Cardiac muscle cell (in vitro differentiated cells and primary cell): Measurements from ENCODE around the gene IQCH. TPM values are rescaled to one million over a fixed set of nuclear protein-coding genes. Genes with fewer than 3 reads are reported as not detected.

ENCODE experiments used
- DNase-seq, 2 donors: peaks; one replicate each; pipeline versions ENCODE4 v3.0.0 to v3.0.0-alpha.2; 2010 to 2017; ENCODE audit warnings: low read depth in 1 of 2, low spot score in 1 of 2
- H3K27ac ChIP-seq: fragments of 200-600 bp; sonication (generic); 2 replicates; pipeline ENCODE4 v1.5.1; 2016
- H3K27me3 ChIP-seq: fragments of 200-600 bp; sonication (generic); 2 replicates; pipeline ENCODE4 v1.6.0; 2016; ENCODE audit warnings: control low read depth
- H3K36me3 ChIP-seq: fragments of 200-600 bp; sonication (generic); 2 replicates; pipeline ENCODE4 v1.5.1; 2016; ENCODE audit warnings: control low read depth
- H3K4me1 ChIP-seq: fragments of 200-600 bp; sonication (generic); 2 replicates; pipeline ENCODE4 v1.8.1; 2017; ENCODE audit warnings: low read depth, mild to moderate bottlenecking, mixed run types
- H3K4me3 ChIP-seq: fragments of 200-600 bp; sonication (generic); 2 replicates; pipeline ENCODE4 v1.5.1; 2016; ENCODE audit warnings: mild to moderate bottlenecking
- H3K9me3 ChIP-seq: fragments of 200-600 bp; sonication (generic); 2 replicates; pipeline ENCODE4 v1.5.1; 2017; ENCODE audit warnings: low read depth, mild to moderate bottlenecking, control low read depth
- CTCF ChIP-seq: IDR thresholded peaks from 2 replicates; pipeline ENCODE4 v1.5.1; 2012; ENCODE audit warnings: low read depth, mild to moderate bottlenecking, low read length
- polyA plus RNA-seq: library from polyadenylated mRNA; unstranded; fragments of >200 nt; fragmentation: Nextera tagmentation; extraction: Ambion mirVana; gene quantifications from 2 replicates; pipeline ENCODE4 v1.2.1, GENCODE V29; 2016
- total RNA-seq: library from RNA; depleted of rRNA; stranded (reverse); fragments of >200 nt; gene quantifications from 2 replicates; pipeline ENCODE4 v1.2.3, GENCODE V29; 2016

Gene IQCH
- total and polyA plus RNA-seq, 2 experiments from 2014 or later, result 5.9 to 6.9 TPM

DNA sequence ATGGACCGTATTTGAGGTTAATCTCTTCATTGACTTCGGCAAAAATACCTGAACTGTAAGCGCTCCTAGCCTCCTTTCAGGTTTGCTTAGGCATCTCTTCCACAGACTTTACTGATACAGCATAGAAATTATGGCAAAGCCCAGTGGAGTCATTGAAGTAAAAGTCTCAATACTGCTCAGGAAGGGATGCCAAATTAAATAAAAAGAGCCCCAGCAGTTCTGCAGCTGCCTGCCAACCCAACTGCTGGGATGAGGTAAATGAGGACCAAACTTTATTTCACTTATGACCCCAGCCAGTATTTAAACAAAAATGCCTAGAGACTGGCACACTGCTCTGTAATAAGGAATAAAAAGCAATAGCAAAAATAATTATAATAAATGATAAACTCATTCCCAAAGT is 65.4 kb downstream of the IQCH start:
- Histone ChIP-seq H3K4me3 (no peak overlapping the region), H3K36me3 (no peaks in the 10 kb centered on the region), H3K27ac (no peak overlapping the region), H3K9me3 (no peaks in the 10 kb centered on the region), H3K27me3 (no peaks in the 10 kb centered on the region), H3K4me1 (no peaks in the 10 kb centered on the region)
- DNase-seq, result no peak
- TF ChIP-seq CTCF, result no peak

DNA sequence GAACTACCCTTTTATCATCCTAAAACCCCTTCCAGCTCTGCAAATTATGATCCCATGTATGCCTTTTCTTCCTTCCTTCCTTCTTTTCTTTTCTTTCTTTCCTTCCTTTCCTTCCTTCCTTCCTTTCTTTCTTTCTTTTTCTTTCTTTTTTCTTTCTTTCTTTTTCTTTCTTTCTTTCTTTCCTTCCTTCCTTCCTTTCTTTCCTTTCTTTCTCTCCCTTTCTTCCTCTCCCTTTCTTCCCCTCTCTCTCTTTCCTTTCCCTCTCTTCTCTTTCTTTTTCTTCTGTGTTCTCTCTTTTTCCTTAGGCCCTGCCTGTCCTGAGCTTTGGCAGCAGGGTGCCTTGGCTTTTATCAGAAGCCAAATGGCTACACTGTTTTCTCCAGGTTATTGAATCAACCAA is 66.8 kb downstream of the IQCH start:
- no peak for TF ChIP-seq CTCF
- Histone ChIP-seq H3K27ac (no peak overlapping the region), H3K27me3 (no peaks in the 10 kb centered on the region), H3K9me3 (no peaks in the 10 kb centered on the region), H3K36me3 (no peaks in the 10 kb centered on the region), H3K4me1 (no peaks in the 10 kb centered on the region), H3K4me3 (no peak overlapping the region)
- no peak for DNase-seq

- Histone ChIP-seq H3K27me3 (no peaks in the 10 kb centered on the region), H3K27ac (no peak overlapping the region), H3K4me3 (no peak overlapping the region), H3K36me3 (no peaks in the 10 kb centered on the region), H3K9me3 (no peaks in the 10 kb centered on the region), H3K4me1 (no peaks in the 10 kb centered on the region)
- TF ChIP-seq CTCF, result no peak
- peak in 1 of 2 donors; percentile 86 for DNase-seq
These were observed 67.9 kb downstream of the IQCH start for GRCh38 chr15:67322481-67322880.

DNA sequence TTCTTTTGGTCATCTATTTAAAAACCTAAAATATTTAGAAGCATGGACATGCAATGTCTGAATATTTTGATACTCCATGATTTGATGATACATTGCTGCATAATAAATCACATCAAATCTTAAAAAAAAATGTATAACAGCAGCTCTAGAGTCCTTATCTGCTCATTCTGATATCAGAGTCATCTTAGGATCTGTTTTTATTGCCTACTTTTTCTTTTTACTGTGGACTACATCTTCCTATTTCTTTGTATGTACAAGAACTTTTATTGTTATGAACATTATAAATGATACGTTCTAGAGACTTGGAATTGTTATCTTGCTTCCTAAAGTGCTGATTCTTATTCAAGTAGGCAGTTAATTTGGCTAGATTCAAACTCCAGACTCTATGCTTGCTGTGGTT is 72.7 kb downstream of the IQCH start:
- Histone ChIP-seq H3K9me3 (no peaks in the 10 kb centered on the region), H3K4me1 (no peaks in the 10 kb centered on the region), H3K36me3 (no peaks in the 10 kb centered on the region), H3K27ac (no peak overlapping the region), H3K27me3 (no peaks in the 10 kb centered on the region), H3K4me3 (no peak overlapping the region)
- DNase-seq, result no peak
- TF ChIP-seq CTCF, result no peak

DNA sequence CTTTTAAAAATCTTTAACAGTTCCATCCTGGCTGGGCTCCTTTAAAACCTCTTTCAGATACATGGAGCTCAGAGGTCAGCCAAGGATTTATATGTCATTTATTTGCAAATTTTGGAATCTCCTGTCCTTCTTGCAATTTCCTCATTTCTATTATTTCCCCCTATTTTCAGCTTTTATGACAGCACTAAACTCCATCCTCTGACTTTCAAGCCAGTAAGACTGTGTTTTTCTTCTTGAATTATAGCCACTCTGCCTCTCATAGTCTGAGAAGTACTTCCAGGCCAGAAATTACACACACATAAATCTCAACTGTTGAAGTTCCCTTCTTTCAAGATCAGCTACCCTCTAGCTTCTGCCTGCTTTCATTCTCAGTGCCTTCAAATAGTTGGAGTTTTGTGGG is 73.2 kb downstream of the IQCH start:
- DNase-seq, result no peak

More for the DNA sequence above, 73.2 kb downstream of the IQCH start:
- Histone ChIP-seq H3K4me1 (no peaks in the 10 kb centered on the region), H3K27ac (no peak overlapping the region), H3K27me3 (no peaks in the 10 kb centered on the region), H3K4me3 (no peak overlapping the region), H3K9me3 (no peaks in the 10 kb centered on the region), H3K36me3 (no peaks in the 10 kb centered on the region)
- no peak for TF ChIP-seq CTCF
